ENCODE results near the gene CPB1.
"Not testable (repeated sequence)": the region's sequence is repeated elsewhere in the genome, so short reads cannot be mapped to it uniquely, and the experiment has no call there.

DNA sequence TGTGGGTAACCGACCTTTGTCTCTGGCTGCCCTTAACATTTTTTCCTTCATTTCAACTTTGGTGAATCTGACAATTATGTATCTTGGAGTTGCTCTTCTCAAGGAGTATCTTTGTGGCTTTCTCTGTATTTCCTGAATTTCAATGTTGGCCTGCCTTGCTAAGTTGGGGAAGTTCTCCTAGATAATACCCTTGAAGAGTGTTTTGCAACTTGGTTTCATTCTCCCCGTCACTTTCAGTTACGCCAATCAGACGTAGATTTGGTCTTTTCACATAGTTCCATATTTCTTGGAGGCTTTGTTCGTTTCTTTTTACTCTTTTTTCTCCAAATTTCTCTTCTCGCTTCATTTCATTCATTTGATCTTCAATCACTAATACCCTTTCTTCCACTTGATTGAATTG is 42.6 kb upstream of the CPB1 start:
- not testable (repeated sequence) for TF ChIP-seq POLR2A, POLR2AphosphoS5 (IDR thresholded peaks at IDR 0.05; ENCODE audit: low read depth, low read length)
